Measurements from ENCODE around the gene ALG12.

DNA sequence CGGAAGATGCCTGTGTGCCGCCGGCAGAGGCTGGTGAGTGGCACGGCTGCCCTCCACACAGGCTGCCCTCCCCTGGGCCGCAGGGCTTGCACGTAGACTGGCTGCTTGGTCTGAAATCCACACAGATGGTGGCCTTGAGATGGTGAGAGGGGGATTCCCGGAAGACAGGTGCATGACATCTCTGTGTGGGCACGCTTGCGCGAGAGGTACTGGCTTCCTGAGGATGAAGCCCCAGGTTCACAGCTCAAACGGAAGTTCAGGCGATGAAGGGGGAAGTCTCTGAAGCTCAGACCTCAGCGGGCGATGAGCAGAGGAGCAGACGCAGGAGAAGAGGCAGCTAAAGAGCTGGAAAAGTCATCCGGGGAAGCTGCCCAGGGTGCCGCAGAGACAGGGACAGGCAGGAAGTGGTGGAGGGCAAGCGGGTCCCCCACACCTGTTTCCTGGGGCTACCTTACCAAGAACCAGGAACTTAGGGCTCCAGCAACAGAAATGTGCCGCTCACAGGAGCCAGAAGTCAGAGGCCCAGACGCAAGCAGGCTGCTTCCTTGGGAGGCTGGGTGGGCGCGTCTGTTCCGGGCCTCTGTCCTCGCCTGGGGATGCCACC lies 7.4 kb upstream of the ALG12 start:
- TF ChIP-seq CREB1 (CRISPR knock-in tag; IDR thresholded peaks at IDR 0.05): no peak
- TF ChIP-seq, protein P1, sequence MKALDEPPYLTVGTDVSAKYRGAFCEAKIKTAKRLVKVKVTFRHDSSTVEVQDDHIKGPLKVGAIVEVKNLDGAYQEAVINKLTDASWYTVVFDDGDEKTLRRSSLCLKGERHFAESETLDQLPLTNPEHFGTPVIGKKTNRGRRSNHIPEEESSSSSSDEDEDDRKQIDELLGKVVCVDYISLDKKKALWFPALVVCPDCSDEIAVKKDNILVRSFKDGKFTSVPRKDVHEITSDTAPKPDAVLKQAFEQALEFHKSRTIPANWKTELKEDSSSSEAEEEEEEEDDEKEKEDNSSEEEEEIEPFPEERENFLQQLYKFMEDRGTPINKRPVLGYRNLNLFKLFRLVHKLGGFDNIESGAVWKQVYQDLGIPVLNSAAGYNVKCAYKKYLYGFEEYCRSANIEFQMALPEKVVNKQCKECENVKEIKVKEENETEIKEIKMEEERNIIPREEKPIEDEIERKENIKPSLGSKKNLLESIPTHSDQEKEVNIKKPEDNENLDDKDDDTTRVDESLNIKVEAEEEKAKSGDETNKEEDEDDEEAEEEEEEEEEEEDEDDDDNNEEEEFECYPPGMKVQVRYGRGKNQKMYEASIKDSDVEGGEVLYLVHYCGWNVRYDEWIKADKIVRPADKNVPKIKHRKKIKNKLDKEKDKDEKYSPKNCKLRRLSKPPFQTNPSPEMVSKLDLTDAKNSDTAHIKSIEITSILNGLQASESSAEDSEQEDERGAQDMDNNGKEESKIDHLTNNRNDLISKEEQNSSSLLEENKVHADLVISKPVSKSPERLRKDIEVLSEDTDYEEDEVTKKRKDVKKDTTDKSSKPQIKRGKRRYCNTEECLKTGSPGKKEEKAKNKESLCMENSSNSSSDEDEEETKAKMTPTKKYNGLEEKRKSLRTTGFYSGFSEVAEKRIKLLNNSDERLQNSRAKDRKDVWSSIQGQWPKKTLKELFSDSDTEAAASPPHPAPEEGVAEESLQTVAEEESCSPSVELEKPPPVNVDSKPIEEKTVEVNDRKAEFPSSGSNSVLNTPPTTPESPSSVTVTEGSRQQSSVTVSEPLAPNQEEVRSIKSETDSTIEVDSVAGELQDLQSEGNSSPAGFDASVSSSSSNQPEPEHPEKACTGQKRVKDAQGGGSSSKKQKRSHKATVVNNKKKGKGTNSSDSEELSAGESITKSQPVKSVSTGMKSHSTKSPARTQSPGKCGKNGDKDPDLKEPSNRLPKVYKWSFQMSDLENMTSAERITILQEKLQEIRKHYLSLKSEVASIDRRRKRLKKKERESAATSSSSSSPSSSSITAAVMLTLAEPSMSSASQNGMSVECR (CRISPR knock-in tag; IDR thresholded peaks at IDR 0.05; ENCODE audit: borderline replicate concordance): no peak
- TF ChIP-seq, protein P2, sequence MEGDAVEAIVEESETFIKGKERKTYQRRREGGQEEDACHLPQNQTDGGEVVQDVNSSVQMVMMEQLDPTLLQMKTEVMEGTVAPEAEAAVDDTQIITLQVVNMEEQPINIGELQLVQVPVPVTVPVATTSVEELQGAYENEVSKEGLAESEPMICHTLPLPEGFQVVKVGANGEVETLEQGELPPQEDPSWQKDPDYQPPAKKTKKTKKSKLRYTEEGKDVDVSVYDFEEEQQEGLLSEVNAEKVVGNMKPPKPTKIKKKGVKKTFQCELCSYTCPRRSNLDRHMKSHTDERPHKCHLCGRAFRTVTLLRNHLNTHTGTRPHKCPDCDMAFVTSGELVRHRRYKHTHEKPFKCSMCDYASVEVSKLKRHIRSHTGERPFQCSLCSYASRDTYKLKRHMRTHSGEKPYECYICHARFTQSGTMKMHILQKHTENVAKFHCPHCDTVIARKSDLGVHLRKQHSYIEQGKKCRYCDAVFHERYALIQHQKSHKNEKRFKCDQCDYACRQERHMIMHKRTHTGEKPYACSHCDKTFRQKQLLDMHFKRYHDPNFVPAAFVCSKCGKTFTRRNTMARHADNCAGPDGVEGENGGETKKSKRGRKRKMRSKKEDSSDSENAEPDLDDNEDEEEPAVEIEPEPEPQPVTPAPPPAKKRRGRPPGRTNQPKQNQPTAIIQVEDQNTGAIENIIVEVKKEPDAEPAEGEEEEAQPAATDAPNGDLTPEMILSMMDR (IDR thresholded peaks at IDR 0.05): no peak
- no peak for TF ChIP-seq FOXK1 (CRISPR knock-in tag; IDR thresholded peaks at IDR 0.05)
- TF ChIP-seq, protein P3, sequence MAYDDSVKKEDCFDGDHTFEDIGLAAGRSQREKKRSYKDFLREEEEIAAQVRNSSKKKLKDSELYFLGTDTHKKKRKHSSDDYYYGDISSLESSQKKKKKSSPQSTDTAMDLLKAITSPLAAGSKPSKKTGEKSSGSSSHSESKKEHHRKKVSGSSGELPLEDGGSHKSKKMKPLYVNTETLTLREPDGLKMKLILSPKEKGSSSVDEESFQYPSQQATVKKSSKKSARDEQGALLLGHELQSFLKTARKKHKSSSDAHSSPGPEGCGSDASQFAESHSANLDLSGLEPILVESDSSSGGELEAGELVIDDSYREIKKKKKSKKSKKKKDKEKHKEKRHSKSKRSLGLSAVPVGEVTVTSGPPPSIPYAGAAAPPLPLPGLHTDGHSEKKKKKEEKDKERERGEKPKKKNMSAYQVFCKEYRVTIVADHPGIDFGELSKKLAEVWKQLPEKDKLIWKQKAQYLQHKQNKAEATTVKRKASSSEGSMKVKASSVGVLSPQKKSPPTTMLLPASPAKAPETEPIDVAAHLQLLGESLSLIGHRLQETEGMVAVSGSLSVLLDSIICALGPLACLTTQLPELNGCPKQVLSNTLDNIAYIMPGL (CRISPR knock-in tag; IDR thresholded peaks at IDR 0.05): no peak
- no peak for TF ChIP-seq ZNF263 (CRISPR knock-in tag; IDR thresholded peaks at IDR 0.05; ENCODE audit: low read depth)
- no peak for TF ChIP-seq NFYB (CRISPR knock-in tag; conservative IDR thresholded peaks at IDR 0.05; ENCODE audit: low read depth)
- TF ChIP-seq, protein P4, sequence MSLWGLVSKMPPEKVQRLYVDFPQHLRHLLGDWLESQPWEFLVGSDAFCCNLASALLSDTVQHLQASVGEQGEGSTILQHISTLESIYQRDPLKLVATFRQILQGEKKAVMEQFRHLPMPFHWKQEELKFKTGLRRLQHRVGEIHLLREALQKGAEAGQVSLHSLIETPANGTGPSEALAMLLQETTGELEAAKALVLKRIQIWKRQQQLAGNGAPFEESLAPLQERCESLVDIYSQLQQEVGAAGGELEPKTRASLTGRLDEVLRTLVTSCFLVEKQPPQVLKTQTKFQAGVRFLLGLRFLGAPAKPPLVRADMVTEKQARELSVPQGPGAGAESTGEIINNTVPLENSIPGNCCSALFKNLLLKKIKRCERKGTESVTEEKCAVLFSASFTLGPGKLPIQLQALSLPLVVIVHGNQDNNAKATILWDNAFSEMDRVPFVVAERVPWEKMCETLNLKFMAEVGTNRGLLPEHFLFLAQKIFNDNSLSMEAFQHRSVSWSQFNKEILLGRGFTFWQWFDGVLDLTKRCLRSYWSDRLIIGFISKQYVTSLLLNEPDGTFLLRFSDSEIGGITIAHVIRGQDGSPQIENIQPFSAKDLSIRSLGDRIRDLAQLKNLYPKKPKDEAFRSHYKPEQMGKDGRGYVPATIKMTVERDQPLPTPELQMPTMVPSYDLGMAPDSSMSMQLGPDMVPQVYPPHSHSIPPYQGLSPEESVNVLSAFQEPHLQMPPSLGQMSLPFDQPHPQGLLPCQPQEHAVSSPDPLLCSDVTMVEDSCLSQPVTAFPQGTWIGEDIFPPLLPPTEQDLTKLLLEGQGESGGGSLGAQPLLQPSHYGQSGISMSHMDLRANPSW (CRISPR knock-in tag; conservative IDR thresholded peaks at IDR 0.05; ENCODE audit: low read depth): no peak

Data from WTC11 (cell line).